Measurements from ENCODE around the gene PER2.

GRCh38 chr2:238233625-238234024 is 54.8 kb downstream of the PER2 start:
- TF ChIP-seq, protein P1, sequence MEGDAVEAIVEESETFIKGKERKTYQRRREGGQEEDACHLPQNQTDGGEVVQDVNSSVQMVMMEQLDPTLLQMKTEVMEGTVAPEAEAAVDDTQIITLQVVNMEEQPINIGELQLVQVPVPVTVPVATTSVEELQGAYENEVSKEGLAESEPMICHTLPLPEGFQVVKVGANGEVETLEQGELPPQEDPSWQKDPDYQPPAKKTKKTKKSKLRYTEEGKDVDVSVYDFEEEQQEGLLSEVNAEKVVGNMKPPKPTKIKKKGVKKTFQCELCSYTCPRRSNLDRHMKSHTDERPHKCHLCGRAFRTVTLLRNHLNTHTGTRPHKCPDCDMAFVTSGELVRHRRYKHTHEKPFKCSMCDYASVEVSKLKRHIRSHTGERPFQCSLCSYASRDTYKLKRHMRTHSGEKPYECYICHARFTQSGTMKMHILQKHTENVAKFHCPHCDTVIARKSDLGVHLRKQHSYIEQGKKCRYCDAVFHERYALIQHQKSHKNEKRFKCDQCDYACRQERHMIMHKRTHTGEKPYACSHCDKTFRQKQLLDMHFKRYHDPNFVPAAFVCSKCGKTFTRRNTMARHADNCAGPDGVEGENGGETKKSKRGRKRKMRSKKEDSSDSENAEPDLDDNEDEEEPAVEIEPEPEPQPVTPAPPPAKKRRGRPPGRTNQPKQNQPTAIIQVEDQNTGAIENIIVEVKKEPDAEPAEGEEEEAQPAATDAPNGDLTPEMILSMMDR (IDR thresholded peaks at IDR 0.05; ENCODE audit: low read depth, low read length, poor library complexity, severe bottlenecking) = no peak
- no peak for TF ChIP-seq EZH2phosphoT487 (IDR thresholded peaks at IDR 0.05; ENCODE audit: borderline replicate concordance, low read length)
